NOMO-1 treated with dmso at 0.1 percent for 144 hours (cell line): ENCODE measurements around the gene CDK5RAP2.

Experiments
- DNase-seq: peaks from one replicate; lab custom pipeline; 2025; ENCODE audit not compliant: unreplicated experiment; lab: John Stamatoyannopoulos, UW

Gene CDK5RAP2

DNA sequence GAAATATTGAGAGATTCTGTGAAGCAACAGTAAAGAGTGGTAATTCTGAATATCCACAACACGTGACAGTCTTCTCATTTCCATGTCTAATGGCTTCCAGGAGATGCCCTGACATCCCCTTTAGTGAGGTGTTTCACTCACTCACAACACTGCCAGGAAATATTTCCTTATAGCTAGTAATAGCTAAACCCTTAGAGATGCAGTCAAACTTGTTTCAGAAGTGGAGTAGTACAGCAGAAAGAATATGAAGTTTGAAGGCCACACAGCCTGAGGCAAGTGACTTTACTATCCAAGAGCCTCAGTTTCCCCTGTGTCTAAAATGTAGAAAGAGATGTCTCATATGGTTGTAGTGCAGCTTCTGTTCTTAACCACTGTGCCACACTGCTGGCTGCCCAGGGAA is 139.2 kb downstream of the CDK5RAP2 start:
- DNase-seq, result no peak

DNA sequence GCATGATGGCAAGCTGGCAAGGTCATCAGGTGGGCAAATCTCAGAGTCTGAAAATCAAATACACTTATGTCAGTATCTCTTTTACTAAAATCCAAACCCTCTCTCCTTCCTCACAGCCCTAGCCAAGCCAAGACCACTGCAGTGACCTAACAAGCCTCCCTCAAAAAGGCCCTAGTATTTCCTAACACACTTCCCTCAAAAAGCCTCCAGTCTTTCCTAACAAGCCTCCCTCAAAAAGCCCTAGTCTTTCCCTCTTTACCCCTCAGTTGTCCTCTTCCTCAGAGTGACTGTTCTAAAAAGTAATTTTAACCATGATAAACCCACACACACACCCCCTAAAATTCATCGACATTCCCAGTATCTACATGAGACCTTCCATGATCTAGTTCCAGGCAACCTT is 140.0 kb downstream of the CDK5RAP2 start:
- no peak for DNase-seq

DNA sequence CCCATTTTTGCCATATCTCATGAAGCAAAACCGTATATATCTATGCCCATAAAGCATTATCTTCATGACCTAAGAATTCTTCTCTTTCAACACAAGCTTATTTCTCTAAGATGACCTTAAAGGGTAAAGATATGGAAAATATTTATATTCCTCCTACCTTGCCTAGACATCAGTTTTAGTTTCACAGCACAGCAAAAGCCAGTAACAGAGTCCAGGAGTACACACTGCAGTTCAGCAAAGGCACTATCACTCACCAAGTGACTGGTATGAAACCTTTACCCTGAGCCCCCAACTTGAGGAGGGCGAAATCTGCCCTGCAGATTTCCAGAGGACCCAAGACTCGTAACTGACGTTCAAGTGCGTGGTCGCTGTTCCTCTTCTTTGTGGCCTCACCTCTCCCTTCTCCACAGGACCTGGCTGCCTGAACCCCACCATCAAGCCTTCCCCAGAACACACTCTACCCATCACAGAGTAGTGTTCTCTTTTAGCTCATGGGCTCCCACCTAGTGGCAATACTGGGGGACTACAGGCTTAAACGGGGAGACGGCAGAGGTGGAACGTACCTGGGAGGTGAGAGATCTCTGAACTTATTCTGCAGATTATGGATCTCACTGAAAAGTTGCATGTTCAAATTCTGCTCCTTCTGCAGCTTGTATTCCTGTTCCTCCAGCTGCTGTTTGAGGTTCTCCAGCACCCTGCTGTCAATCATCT is 141.0 kb downstream of the CDK5RAP2 start:
- no peak for DNase-seq

DNA sequence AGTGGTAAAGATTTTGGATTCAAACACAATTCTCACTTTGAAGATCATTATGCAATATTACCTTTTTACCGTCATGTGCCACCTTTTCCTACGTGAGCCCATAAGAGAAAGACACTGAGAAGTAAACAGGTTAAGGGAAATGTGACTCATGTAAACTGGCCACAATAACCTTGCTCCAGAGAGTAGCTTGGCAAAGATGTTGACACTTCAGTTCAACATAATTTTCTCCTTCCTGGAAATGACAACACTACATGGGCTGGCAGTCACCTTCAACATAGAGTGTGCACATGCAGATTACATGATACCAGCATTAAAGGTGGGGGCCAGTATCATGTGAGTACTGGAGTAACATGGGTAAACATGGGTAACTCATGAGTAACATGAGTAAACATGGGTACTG is 141.9 kb downstream of the CDK5RAP2 start:
- no peak for DNase-seq

DNA sequence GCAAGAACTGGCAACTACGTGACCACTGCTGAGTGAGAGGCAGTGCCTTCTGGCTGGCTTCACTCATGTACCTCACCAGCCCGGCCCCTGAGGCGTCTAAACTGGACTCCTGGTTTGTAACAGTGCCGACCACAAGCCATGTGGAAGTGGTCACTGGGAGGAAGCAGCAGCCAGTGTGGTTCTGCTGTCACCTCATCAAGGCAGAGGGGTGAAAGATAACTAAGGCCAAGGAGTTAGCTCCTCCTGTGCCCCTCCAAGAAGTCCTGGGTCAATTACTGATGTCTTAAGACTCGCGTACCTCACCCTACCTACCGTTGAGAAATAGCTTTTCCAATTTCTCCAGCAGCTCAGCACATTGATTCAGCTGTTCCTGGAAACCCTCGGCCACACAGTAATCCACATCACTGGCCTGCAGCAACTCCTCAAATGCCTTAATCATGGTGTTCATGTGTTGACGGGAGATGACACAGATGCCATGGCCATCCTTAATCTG is 142.9 kb downstream of the CDK5RAP2 start:
- DNase-seq, result no peak

DNA sequence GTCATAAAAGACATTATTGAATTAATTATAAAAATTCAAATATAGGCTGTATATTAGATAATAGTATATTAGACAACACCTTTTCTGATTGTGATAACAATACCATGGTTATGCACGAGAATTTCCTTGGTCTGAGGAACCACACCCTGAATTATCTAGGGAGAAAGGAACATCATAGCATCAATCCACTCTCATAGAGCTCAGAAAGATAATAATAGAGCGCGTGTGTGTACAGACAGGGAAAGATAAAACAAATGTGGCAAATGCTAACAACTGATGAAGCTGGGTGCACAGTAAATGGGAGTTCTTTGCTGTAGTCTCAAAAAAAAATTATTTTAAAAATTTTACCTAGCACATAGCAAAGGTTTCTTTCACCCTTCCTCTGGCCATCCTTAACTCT is 143.5 kb downstream of the CDK5RAP2 start:
- DNase-seq, result no peak

DNA sequence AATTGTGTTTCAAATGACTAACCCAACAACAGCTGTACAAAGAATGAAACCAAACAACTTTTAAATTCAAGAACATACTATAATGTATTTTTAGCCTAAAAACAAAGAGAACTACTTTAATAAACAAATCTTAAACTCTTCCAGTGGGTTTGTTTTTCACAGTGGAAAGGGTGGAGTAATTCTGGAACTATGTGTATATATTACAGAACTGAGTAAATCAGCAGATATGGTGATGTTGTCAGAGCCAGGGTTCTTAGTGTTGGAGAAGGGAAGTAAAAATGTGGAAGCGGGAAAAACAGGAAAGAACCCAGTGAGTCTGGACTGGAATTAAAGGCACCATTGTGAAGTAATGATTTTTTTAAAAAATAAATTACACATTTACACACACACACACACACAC is 144.9 kb downstream of the CDK5RAP2 start:
- DNase-seq, result no peak

DNA sequence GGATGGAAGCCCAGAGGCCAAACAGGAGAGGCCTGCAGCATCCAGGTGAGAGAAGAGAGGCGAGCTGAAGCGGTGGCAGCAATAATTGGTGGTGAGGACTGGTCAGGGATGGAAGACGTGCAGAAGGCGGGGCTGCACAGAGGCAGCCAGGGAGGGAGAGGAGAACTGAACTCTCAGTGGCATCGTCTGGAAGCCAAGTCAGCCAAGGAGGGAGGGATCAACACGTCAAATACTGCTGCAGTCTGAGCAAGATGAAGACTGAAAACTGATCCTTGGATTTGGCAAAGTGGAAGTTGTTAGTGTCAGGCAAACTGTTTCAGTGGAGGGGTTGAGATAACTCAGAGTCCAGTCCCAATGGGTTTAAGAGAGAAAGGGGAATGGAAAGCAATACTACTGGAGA is 145.4 kb downstream of the CDK5RAP2 start:
- DNase-seq, result no peak

DNA sequence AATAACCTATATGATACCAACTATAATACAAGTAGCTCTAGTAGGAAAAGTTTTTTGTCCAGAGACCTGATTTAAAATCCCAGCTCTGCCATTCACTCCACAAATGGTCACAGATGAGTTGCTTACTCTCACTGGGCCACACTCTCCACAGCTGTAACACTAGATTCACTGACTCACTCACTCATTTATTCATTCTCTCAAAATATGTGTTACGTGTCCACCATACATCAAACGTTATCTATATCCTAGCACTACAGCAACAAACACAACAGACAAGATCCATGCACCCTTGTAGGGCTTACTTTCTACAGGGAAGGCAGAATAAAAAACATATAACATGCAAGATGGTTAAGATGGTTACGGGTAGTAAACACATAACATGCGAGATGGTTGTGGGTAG is 146.3 kb downstream of the CDK5RAP2 start:
- DNase-seq, result no peak

DNA sequence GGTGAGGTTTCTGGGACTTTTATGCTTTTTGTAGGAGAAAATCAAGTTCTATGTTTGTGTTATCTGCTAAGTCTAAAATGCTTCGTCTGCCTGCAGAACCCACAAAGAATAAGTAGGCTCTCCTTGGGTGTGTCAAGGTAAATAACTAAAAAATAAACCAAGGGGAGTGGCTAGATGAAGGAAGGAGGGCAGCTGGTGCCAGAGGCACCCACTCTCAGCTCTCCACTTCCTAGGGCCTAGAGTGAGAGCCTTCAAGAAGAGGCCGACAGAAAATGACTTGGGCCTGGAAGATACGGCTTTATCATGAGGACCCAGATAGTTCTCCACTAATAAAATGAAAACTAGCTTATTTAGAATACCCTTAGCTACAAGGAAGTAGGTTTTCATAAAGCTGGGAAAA is 147.4 kb downstream of the CDK5RAP2 start:
- DNase-seq, result no peak

DNA sequence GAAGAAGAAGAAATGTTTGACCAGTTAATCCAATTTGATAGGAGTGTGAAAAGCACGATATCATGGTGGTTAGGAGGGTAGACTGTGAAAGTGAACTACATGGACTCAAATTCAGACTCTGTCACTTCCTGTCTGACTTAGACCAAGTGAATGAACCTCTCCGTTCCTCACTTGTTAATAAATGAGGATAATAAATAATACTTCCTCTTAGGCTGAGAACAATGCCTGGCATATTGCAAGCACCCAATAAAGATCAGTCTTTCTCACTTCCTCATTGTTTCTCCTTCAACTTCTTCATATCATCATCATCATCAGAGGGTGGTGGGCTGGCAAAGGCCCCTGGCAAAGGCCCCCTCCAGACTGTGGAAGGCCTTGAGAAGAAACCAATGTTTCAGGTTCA is 148.7 kb downstream of the CDK5RAP2 start:
- DNase-seq, result no peak

DNA sequence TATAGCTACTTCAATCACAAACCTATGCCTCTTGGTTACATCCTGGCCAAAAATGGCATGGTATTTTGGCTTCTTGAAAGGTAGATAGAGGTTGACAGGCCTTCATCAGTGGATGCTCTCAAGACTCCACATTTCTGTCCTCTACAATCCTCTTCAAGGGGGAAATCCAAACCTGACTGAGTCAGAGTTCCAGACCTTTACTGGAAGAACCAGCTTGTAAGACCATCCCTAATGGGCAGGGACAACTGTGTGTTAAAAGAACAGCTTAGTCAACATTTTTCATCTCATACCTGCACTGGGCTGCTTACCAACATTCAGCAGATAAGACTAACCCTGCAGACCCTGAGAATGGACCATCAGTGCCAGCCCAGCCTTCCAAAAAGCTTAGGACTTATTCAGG is 155.7 kb downstream of the CDK5RAP2 start:
- DNase-seq, result no peak

DNA sequence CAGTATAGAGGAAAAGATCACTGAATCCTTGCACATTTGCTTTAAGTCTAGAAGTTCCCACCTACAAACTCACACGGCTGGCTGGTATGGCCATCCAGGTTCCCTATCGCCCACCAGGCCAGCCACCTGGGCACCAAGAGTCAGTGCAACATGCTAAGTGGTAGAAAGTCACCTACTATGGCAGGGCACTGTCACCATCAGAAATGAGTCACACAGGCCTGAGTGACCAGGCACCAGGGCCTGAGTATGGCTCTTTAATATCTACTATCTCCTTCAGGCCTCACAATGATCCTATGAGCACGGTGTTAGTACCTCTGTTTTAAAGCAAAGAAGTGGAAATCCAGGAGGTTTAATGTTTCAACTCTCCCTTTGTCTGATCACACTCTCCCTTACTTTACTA is 156.2 kb downstream of the CDK5RAP2 start:
- DNase-seq, result no peak

DNA sequence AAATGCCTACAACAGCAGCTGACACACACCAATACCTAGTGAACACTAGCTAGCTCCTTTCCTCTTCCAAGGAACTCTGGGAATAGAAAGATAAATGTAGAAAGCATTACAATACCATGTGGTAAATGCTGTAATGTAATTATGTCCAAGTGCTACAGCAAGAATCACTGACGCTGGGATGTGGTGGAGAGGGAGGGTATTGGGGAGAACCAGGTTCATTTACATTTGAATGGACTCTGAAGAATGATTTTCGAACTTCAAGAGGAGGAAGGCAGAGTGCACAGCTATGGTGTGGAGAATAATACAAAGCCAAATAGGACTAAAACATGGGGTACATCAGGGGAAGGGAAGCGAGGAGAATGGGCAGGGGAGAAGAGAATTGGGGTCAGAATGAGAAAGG is 158.0 kb downstream of the CDK5RAP2 start:
- no peak for DNase-seq

DNA sequence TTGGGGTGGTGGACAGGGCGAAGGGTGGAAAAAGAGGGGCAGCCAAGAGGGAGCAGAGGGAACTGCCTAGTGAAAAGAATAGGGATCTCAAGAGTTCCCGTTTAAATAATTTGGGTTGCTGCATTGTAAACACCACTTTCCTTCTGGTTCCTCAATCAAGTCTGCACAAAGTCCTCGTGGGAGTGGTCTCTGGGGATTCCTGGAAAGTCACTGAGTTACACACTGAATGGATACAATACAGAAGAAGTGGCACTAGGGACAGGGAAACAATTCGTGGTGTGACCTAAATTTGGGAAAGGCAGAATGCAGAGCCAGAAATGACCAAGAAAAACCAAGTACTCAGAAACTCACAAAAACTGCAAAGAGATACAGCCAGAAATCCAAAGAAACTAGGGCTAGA is 161.7 kb downstream of the CDK5RAP2 start:
- no peak for DNase-seq

DNA sequence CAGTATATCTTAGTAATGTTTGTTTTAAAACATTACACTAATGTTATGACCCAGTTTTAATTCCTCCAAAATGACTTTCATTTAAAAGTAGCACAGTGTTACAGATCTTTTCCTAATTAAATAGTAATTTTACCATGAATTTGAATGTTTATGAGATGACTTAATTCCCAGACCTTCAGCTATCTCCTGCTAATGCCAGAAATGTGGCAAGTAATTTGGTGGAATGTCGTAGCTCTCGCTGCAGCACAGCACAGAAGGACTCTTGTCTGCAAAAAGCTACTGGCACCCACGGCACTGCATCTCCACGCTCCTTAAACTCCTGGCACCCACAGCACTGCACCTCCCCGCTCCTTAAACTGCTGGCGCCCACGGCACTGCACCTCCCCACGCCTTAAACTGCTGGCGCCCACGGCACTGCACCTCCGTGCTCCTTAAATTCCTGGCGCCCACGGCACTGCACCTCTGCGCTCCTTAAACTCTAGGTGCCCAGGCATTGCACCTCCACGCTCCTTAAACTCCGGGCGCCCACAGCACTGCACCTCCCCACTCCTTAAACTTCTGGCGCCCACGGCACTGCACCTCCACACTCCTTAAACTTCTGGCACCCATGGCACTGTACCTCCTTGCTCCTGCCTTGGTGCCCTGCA is 163.1 kb downstream of the CDK5RAP2 start:
- no peak for DNase-seq

DNA sequence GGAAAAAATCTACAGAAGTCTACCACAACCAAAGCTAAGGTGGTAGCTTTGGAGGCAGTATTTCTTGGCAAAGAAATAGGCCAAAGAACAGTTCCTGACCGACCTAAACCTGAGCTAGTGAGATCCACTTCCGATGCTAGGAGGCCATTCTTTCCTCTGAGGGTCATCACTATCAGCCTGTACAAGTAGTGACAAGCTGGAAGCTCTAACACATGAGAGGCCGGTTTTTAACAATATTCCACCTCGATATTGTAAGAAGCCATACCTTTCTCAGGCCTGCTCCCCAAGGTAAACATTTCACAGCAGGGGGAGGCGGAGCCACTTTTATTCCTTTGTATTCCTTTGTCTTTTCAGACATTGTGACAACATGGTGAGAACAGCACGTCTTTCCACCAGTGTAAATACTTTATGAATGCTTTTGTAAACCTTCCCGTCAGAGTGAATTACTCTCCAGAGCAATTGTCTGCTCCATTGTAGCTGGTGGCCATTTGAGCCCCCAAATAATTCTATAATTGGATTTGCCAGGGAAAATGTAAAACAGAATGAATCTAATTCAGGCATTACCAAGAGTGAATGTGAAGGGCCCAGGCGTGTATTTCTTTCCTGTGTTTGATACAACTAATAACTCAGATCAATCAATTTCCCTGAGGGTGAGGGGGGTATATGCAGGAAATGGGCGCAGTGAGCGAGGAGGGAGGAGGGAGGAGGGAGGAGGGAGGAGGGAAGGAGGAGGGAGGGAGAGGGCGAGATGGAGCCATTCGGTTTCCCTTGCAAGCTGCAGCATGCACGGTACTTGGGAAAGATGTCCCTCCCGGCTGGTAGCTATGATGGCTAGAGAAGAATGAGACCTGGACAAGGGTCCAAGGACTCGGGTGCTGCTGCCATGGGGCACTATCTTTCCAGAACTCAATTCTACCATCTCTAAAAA is 166.6 kb downstream of the CDK5RAP2 start:
- no peak for DNase-seq

DNA sequence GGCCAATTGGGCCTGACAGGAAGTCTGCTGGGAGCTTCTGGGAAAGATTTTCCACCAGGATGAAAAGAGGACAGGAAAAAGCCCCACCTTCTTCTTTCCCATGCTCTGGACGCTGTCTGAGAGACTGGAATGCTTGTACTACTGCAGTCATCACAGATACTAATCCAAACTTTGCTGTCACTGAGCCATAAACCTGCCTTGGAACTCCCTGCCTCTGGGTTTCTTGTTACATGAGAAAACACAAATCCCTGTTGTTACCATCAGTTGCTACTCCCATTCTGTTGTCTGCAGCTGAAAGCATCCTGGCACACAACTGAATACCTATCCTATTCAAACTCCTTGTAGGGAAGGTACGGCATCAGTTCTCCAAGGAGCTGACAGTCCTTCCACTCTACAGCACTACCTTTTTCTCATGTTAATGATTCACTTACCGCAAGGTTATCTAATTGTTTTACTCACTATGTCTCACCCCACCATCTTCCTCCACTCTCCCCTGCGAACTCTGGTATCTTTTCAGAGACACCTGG is 167.5 kb downstream of the CDK5RAP2 start:
- no peak for DNase-seq

DNA sequence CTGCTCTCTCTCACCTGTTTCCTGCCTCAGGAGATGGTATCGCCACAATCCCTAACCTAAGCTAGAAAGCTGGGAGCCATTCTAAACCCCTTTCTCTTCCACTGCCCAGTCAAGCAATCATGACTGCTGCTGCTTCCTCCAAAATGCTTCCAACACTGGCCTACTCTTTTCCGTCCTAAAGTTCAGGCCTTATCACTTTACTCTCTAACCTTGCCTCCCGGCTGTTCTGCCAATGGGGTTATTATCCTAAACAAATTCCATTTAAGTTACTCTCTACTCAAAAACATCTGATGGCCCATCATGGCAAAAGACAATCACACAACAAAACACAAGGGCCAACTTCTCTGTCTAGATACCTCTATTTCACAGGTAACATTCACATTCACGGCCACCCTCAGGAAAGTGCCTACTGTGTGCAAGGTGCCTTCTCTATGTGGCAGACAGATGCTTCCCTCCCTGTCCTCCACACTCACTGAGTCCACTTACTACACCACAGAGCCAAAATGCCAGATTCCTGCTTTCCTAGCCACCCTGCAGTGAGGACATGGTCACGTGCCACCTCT is 168.0 kb downstream of the CDK5RAP2 start:
- DNase-seq, result no peak

DNA sequence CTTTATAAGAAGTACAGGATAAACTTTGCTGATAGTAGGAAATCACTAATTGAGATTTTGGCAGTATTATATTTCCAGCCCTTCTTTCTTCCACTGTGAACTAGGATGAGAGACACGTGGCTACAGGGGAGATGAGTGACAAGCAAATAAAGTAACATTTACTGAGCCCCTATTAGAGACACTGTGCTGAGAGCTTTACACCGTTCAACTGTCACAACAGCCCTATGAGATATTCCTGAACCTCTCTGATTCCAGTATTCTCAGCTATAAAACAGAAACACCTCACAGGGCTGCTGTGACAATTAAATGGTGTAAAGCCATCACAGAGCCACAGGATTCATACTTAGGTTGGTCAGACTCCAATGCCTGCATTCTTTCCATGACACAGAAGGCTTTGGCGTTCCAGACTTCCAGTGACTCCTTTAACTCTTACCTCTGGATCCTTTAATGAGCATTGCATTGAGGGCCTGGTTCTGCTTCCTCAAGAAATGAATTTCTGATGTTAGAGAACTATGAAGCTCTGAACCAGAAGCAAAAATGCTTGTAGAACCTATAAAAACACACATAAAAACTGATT is 169.0 kb downstream of the CDK5RAP2 start:
- DNase-seq, result no peak
